Activated T-cell treated with anti-CD3 and anti-CD28 coated beads for 24 hours (primary cell): Measurements from ENCODE around the gene RHBG.
"Not testable (repeated sequence)": the region's sequence is repeated elsewhere in the genome, so short reads cannot be mapped to it uniquely, and the experiment has no call there.

Experiments used
- DNase-seq: peaks from one replicate; pipeline ENCODE4 v3.0.0-alpha.2; 2020; ENCODE audit warnings: low read depth

RHBG gene

DNA sequence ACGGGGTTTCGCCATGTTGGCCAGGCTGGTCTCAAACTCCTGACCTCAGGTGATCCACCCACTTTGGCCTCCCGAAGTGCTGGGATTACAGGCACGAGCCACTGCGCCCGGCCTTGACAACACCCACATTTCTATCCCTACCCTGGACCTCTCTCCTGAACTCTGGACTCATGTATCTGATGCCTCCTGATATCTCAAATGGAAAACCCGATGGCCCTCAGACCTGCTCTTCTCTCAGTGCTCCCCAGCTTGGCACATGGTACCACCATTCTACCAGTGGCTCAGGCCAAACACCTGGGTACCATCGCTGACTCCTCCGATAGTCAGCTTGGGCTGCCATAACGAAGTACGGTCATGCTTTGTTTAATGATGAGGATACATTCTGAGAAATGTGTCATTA, 8.5 kb upstream of the RHBG start:
- DNase-seq = no peak

DNA sequence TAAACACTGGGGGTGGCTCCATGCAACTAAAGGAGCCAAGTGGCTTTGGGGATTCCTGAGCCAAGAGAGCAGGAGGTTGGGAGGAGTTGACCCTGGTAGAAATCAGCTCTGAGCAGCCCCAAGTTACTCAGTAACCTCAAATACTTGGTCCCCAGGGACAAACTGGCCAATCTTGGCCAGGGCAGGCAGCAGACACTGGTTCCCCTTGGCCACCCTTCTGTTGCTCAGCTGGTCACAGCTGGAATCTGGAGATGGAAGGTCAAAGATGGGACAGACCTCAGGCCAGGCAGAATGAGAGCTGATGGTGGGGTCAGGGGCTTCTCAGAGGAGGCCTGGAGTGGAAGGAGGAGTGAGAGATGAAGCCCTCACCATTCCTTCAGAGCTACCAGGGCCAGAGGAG, 3.3 kb upstream of the RHBG start:
- DNase-seq = no peak

DNA sequence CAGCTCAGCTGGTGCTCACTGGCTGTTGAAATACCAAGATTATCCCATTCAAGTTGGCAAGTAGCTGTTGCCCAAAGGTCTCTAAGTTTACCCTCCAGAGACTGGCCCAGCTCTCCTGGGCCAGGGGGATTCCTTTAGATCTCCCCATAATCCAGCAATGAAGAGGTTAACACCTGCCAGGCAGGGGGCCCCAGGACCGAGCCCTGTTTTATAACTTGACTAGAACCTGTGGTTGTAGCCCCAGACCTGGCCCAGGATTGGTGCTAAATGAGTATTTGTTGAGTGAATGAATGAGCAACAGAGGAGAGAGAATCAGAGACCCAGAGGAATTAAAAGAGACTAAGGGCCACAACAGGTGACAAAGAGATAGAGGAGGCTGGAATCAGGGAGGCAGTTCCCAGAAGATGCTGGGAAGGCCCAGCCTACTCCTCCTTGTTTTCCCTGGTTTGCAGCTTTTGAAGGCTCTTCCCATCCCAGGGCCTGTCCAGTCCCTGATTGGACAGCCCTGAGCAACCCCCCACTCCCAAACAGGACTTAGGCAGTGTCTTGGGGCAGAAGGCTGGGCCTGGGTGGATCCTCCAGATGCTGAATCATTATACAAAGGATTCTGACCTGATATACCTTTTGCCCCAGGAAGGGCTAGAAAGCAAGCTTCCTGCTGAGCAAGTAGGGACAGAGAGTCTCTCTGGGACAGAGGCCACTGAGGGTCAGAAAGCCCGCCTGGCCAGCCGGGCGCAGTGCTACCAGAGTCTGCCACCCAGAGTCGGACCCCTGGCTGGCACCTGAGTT, 2.4 kb upstream of the RHBG start:
- DNase-seq = no peak

DNA sequence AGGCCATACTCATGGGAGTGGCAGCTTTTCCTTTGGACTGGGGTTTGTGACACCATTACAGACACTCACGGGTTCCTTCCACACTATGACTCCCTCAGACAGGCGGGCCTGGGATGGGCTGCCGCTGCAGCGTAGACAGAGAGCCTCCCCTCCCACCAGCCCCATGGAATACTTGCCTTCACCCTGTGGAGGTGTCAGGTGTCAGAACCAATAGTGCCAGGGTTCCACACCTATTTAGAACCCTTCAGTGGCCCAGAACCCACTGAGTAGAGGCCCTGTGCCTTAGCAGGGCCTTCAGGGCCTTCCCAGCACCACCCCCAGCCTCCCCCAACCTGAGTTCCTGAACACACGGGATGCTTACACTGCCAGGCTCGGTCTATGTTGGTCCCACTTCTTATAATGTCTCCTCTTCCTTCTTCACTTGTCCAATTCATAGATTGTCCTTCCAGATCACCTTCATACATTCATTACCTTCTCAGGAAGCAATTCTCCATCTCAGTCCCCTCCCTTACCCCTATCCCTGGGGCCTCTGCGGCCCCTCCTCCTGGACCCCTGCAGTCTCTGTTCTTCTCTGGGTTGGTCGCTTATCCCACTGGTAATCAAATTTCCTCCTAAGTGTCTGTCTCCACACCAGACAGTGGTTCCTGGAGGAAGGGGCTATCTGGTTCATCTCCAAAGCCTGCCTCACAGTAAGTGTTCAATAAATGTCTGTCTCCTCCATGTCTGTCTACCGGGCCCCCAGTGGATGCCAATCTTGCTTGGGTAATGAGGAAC, 1.4 kb upstream of the RHBG start:
- no peak for DNase-seq

DNA sequence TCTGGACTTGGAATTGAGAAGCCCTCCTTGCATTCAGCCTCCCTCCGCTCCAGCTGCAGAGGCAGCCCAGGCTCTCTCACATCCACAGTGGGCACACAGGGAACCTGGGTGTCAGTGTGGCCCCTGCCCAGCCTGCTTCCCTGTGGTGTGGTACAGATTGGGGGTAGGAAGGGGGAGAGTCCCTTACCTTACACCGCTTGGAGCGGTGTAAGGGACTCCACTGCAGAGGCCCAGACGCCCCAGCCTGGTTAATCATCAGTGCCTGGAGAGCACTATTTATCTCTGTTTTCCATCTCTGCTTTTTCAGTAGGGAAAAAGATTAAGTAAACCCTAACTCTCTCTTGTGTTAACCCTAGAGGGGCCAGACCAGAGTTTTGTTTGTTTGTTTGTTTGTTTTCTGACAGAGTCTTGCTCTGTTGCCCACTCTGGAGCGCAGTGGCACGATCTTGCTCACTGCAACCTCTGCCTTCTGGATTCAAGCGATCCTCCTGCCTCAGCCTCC, 803 bp upstream of the RHBG start:
- DNase-seq = no peak

DNA sequence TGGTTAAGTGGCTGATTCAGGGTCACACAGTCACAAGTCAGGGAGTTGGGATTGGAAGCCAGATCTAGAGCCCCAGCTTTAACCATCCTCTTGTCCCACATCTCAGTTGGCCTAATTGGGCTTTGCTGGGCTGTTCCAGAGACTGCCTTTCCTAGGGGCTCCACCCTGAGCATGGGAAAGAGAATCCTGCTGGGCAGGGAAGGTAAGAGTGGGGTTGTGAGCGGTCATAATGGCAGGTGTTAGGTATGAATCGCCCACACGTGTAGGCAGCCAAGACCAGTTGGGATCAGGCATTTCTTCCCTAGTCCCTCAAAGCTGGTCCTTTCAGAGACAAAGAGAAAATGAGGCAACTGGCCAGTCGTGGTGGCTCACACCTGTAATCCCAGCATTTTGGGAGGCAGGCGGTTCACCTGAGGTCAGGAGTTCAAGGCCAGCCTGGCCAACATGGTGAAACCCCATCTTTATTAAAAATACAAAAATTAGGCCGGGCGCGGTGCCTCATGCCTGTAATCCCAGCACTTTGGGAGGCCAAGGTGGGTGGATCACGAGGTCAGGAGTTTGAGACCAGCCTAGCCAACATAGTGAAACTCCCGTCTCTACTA, 775 bp downstream of the RHBG start:
- not testable (repeated sequence) for DNase-seq

DNA sequence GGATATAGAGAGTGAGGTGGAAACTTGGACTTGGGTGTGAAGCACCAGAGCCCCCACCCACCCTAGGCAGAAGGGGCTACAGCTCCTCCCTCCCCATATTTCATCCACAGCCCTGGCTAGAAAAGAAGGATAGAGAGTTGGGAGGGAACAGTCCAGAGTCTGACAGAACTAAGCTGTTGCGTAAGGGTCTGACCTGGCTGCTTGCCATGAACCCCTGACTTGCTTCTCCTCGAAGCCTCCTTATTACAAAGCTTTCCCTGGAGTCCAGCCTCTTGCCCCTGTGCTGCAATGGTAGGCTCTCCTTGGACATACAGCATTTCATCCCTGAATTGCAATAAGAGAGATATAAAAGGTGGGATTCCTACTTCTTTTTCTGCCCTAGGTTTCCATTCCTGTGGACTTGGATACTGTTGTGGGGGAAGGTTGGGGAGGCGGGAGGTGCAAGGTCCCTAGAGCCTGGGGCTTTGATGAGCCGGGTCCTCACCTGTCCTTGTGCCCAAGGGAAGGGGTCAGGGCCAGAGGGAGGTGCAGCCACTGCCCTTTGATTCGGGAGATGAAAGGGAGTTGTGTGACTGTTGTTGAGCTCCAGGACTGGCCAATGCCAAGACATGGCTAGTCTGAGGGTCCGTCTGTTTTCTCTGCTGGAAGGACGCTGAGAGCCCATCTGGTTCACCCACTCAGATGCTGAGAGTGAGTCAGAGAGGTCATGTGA, 2.7 kb downstream of the RHBG start:
- no peak for DNase-seq

DNA sequence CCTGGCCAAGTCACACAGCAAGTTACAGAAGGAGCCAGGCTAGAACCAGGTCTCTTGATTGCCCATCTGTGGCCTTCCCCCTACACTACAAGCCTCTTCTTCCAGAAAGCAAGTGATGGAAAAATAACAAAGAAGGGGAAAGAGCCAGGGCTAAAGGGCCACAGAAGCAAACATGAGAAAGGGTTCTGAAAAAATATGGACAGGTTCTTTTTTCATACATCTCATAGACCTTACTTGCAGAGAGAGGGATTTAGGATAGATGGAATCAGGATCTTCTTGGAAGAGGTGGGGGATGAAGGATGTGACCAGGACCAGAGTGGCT, 3.2 kb downstream of the RHBG start:
- DNase-seq = no peak

DNA sequence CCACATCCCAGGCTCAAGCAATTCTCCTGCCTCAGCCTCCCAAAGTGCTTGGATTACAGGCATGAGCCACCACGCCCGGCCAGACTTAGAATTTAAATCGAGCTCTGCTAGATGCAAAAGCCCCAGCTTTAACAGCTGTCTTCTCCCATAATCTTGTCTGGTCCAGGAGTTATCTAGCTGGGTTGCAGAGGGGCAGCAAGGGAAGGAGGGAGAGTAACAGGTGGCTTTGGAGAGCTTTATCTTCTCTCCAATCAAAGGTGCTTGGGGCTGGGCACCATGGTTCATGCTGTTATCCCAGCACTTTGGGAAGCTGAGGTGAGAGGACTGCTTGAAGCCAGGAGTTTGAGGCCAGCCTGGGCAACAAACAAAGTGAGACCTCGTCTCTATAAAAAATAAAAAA, 3.9 kb downstream of the RHBG start:
- no peak for DNase-seq

DNA sequence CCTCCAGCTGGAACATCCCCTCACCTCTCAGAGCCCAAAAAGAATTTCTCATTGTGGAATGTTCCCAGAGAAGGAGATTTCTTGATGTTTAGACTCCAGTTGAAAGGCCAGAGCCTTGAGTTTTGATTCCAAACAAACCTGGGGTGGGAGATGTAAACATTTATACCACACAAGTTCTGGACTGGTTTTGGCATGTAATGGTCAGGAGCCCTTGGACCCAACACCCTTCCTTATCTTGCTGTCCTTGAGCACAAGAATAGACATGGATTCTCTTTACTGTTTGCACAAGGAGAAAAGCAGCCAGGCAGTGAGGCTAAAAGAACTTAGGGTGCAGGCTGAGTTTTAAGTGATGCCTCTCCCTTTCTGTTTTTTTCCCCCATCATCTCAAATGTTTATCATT, 4.5 kb downstream of the RHBG start:
- no peak for DNase-seq

DNA sequence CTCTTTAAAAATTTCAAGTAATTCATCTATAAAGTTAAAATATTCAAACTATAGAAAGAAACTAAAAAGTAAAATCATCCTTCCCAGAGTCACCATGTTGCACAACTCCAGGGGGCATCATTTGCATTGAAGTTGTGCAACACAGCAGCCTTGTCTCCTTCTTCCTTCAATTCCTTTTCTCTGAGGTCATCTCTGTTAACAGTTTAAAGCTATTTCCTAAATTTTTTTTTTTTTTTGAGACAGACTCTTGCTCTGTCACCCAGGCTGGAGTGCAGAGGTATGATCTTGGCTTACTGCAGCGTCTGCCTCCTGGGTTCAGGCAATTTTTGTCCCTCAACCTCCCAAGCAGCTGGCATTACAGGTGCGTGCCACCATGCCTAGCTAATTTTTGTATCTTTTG, 7.1 kb downstream of the RHBG start:
- no peak for DNase-seq

DNA sequence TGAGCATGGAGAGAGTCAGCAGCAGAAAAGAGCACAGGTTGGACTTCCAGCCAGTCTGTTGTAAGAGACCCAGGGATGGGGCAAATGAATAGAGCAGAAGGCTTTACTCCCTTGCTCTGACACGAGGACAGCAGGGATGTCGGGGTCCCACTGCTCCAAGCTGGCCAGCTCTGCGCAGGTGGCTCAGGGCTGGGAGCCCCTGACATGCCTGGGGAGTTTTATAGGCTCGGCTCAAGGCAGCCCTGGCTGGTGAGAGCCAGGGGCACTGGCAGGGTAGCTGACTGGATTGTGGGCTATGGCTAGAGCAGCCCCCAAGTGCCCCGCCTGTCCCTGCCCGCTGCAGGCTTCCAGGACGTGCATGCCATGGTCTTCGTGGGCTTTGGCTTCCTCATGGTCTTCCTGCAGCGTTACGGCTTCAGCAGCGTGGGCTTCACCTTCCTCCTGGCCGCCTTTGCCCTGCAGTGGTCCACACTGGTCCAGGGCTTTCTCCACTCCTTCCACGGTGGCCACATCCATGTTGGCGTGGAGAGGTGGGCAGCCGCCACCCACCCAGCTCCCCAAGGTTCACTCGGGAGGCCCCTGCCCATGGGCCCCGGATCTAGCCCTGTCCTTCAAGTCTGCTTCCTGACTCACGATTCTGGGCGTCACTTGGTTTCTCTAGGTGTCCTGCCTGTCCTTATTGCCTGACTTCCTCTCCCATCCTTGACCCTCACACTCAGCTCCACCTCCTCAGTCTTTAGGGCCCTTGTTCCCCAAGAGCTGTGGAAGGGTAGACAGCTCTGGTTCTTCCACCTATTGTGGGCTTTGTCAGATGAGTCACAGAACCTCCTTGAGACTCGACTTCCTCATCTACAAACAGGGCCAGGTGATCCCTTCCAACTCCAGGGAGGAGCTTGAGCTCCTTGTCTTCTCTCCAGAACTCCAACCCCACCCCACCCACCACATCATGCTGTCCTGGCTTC, 8.2 kb downstream of the RHBG start:
- no peak for DNase-seq

DNA sequence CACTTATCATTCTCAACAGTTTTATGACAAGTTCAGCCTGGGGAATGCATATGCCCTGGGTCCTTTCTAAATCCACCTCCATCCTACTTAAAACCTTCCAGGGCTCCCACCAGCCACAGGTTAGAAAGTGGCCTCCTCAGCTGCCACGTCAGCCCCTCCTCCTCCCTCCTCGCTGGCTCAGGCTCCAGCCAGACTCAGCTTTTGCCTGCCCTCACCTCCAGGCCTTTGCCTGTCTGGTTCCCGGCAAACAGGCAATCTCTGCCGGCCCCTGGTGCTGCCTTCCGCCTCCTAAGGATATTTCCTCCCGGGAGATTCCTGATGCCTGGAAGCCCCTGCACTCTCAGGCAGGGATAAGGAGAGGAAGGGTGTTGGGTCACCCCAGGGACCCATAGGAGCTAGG, 9.5 kb downstream of the RHBG start:
- no peak for DNase-seq

DNA sequence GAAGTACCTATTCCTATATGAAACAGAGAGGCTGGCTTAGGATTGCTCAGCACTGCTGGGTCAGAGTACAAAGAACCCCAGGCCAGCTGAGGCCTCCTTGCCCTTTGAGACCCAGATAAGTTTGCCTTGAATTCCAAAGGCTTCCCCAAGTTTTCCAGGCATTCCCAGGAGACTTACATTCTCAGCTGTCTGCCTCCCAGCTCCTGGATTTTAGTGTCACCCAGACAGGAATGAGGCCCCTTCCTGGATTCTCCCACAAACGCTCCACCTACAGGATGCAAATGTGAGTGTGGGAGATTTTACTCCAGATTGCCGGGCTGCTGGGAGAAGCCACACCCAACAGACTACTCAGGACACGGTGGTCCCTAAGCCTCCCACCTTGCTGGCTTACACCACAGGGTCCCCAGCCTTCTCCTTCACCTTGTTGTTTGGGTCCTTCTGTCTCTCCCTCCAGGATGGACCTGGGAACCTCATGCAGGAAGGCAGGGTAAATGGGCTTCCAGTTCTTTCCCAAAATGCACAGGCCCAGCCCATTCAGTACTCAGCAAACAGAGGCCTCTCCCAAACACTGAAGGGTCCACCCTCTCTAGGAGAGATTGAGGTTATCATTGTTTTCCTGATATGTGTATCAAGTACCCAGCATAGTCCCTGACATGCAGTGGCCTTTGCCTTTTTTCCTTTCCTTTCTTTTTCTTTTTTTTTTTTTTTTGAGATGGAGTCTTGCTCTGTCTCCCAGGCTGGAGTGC, 10.6 kb downstream of the RHBG start:
- DNase-seq = no peak

DNA sequence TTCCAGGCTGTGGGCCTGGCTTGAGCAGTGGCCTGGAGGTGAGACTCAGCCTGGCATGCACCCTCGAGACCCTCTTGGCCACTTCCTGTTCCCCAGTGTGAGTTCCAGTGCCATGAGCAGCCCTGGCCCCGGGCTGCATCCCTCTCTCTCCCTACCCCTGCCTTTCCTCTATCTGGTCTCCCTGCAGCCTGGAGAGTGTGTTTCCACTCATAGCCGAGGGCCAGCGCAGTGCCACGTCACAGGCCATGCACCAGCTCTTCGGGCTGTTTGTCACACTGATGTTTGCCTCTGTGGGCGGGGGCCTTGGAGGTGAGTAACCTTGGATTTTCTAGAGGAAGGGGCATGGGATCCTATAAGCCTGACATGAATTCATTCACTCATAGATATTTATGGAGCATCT, 13.6 kb downstream of the RHBG start:
- no peak for DNase-seq

DNA sequence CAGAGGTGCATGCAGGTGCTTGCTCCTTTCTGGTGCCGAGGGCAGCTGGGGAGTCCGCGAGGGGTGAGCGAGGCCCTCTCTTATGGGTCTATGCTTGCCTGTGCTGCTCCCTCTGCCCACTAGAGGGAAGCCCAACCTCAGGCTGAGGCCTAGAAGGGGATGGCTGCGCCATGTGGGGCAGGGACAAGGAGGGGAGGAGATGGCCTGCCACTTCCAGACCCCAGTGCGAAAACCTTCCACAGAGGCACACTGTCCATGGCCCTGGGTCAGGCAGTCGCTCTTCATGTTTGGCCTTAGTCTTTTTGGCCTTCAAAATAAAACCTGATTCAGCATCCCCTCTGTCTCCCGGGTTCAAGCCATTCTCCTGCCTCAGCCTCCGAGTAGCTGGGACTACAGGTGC, 14.0 kb downstream of the RHBG start:
- DNase-seq = peak; percentile 48

DNA sequence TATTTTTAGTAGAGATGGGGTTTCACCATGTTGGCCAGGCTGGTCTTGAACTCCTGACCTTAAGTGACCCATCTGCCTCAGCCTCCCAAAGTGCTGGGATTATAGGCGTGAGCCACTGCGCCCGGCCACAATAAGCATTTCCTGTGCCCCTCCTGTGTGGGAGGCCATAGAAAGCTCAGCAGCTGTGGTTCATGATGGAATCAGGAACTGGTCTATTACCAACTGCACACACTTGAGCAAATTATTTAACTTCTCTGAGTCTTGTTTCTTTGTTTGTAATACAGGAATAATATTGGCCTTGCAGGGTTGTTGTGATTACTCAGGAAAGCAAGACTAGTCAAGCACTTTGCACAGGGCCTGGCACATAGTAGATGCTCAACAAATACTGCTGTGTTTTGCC, 15.0 kb downstream of the RHBG start:
- no peak for DNase-seq

DNA sequence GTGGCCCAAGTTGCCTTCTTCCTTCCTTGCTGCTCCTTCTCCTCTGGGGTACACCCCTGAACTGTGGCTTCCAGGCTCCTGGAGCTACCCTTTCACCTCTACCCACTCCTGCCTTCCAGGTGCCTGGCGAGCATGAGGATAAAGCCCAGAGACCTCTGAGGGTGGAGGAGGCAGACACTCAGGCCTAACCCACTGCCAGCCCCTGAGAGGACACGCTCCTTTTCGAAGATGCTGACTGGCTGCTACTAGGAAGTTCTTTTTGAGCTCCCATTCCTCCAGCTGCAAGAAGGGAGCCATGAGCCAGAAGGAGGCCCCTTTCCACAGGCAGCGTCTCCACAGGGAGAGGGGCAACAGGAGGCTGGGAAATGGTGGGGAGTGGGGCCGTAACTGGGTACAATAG, 15.6 kb downstream of the RHBG start:
- DNase-seq = no peak

DNA sequence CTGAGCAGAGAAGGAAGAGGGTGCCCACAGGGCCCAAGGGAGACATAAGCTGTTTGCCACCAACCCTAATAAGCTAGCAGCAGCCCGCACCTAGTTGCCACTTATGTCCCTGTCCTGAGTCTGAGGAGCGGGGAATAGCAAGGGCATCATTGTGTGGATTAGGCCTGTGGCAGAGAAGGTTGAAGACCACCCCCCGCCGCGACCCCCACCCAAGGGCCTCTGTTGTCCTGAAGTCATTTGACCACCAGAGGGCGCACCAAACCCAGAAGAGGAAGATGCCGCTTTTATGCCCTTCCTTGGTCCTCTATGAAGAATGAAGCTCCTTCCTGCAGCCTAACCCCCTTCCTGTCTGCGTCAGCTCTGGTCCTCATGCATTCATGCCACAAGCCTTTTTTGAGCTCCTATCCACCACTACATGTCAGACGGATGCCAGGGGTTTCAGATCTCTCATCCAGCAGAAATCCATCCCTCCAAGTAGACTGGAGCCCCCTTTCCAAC, 16.6 kb downstream of the RHBG start:
- DNase-seq = peak; percentile 66

DNA sequence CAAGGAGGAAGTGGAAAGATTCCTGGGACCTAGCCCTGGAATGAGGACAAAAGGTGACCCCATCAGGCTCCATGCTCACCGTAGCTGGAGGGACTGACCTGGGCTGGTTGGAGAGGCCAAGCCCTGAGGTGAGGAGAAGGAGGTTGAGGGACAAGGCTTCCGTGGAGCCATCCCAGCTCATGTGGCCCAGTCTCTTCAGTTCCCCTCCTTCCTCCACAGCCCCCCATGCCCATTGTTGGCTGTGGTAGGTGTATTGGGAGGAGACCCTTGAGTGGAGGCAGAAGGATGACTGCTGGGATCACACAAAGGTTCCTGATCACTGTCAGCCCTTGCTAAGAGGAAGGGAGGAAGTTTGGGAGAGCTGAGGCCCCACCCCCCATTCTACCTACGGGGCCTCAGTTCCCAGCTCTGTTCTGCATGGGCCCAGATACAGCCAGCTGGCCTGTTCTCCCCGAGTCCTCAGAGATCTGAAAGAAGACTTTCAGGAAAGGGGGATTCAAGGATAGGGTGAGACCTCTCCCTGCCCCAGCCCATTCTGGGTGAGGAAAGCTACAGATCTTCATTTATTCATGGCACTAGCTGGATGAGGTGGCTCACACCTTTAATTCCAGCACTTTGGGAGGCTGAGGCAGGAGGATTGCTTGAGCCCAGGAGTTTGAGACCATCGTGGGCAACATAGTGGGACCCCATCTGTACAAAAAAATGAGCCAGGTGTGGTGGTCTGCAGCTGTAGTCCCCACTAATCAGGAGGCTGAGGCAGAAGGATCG, 17.3 kb downstream of the RHBG start:
- DNase-seq = no peak
